ENCODE data around the gene DMD. TPM values are rescaled to one million over a fixed set of nuclear protein-coding genes. Genes with fewer than 3 reads are reported as not detected.
"Not testable (repeated sequence)": the region's sequence is repeated elsewhere in the genome, so short reads cannot be mapped to it uniquely, and the experiment has no call there.

Gene DMD
- total RNA-seq, 2 experiments from 2014 or later = 0.14 to 0.37 TPM

- CTCF ChIA-PET = no interaction called here
- intact Hi-C loops (cut with micrococcal nuclease) = no loop called here
Observed at GRCh38 chrX:31590581-31591114, 1620.7 kb downstream of the DMD start.

GRCh38 chrX:31589503-31589902 lies 1621.8 kb downstream of the DMD start:
- Mint-ChIP-seq H3K36me3 (ENCODE audit: low read depth) (no peaks in the 10 kb centered on the region), H3K27ac (no peak overlapping the region)
- DNase-seq = no peak

More at GRCh38 chrX:31590581-31591114, 1620.7 kb downstream of the DMD start:
- Mint-ChIP-seq H3K4me3 (no peak overlapping the region), H3K27me3 (ENCODE audit: low read depth) (no peaks in the 10 kb centered on the region), H3K27ac (no peak overlapping the region), H3K36me3 (ENCODE audit: low read depth) (no peaks in the 10 kb centered on the region), H3K4me1 (ENCODE audit: low read depth) (no peaks in the 10 kb centered on the region), H3K9me3 (no peaks in the 10 kb centered on the region)
- no peak for DNase-seq

GRCh38 chrX:31588355-31588754 lies 1623.0 kb downstream of the DMD start:
- Mint-ChIP-seq H3K9me3 (no peaks in the 10 kb centered on the region), H3K4me3 (no peak overlapping the region), H3K27ac (no peak overlapping the region), H3K4me1 (ENCODE audit: low read depth) (no peaks in the 10 kb centered on the region), H3K36me3 (ENCODE audit: low read depth) (no peaks in the 10 kb centered on the region), H3K27me3 (ENCODE audit: low read depth) (peaks cover 2% of the 10 kb centered on the region)
- no peak for DNase-seq
- CTCF ChIA-PET = no interaction called here
- intact Hi-C loops (cut with micrococcal nuclease) = no loop called here

More at GRCh38 chrX:31589503-31589902, 1621.8 kb downstream of the DMD start:
- H3K4me1 Mint-ChIP-seq (ENCODE audit: low read depth) = no peaks in the 10 kb centered on the region
- H3K27me3 Mint-ChIP-seq (ENCODE audit: low read depth) = peaks cover 2% of the 10 kb centered on the region
- no peaks in the 10 kb centered on the region for H3K9me3 Mint-ChIP-seq
- intact Hi-C loops (cut with micrococcal nuclease) = no loop called here
- H3K4me3 Mint-ChIP-seq = no peak overlapping the region
- CTCF ChIA-PET = no interaction called here

GRCh38 chrX:31583892-31584291 lies 1627.5 kb downstream of the DMD start:
- DNase-seq; H3K27me3 Mint-ChIP-seq (ENCODE audit: low read depth); H3K4me1 Mint-ChIP-seq (ENCODE audit: low read depth); H3K9me3 Mint-ChIP-seq; H3K4me3 Mint-ChIP-seq; H3K36me3 Mint-ChIP-seq (ENCODE audit: low read depth); H3K27ac Mint-ChIP-seq; intact Hi-C loops (cut with micrococcal nuclease); CTCF ChIA-PET: not testable (repeated sequence)

GRCh38 chrX:31580726-31581125 lies 1630.6 kb downstream of the DMD start:
- Mint-ChIP-seq H3K4me1 (ENCODE audit: low read depth) (no peaks in the 10 kb centered on the region), H3K27me3 (ENCODE audit: low read depth) (peaks cover 2% of the 10 kb centered on the region), H3K4me3 (no peak overlapping the region), H3K9me3 (no peaks in the 10 kb centered on the region), H3K36me3 (ENCODE audit: low read depth) (no peaks in the 10 kb centered on the region), H3K27ac (no peak overlapping the region)
- intact Hi-C loops (cut with micrococcal nuclease) = no loop called here
- CTCF ChIA-PET = no interaction called here
- DNase-seq = no peak

GRCh38 chrX:31580227-31580626 lies 1631.1 kb downstream of the DMD start:
- Mint-ChIP-seq H3K9me3 (no peaks in the 10 kb centered on the region), H3K4me1 (ENCODE audit: low read depth) (no peaks in the 10 kb centered on the region), H3K4me3 (no peak overlapping the region), H3K36me3 (ENCODE audit: low read depth) (no peaks in the 10 kb centered on the region), H3K27ac (no peak overlapping the region), H3K27me3 (ENCODE audit: low read depth) (peaks cover 2% of the 10 kb centered on the region)
- CTCF ChIA-PET = no interaction called here
- intact Hi-C loops (cut with micrococcal nuclease) = no loop called here
- no peak for DNase-seq

- DNase-seq = no peak
- CTCF ChIA-PET = no interaction called here
- Mint-ChIP-seq H3K4me1 (ENCODE audit: low read depth) (no peaks in the 10 kb centered on the region), H3K27ac (no peak overlapping the region), H3K36me3 (ENCODE audit: low read depth) (no peaks in the 10 kb centered on the region), H3K9me3 (no peaks in the 10 kb centered on the region), H3K4me3 (no peak overlapping the region), H3K27me3 (ENCODE audit: low read depth) (no peaks in the 10 kb centered on the region)
- intact Hi-C loops (cut with micrococcal nuclease) = no loop called here
Observed at GRCh38 chrX:31572360-31572759, 1639.0 kb downstream of the DMD start.

DNA sequence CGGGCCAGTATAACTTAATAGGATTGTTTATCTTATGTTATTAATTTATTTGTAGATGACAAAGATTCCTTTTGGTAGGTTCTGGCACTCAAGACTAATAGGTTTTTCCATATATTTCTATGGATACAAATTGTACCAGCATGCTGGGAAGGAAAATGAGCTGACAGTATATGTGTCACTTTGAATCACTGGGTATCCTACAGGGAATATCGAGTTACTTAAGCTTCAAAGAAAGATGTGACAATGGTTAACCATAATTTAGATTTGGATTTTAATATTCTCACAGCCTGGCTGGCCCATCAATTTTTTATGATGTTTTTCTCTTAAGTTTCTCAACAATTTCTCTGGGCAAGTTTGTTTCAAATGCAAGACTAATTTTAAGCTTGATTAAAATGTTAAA lies 1640.7 kb downstream of the DMD start:
- Mint-ChIP-seq H3K4me3 (no peak overlapping the region), H3K36me3 (ENCODE audit: low read depth) (no peaks in the 10 kb centered on the region)
- CTCF ChIA-PET = no interaction called here

DNA sequence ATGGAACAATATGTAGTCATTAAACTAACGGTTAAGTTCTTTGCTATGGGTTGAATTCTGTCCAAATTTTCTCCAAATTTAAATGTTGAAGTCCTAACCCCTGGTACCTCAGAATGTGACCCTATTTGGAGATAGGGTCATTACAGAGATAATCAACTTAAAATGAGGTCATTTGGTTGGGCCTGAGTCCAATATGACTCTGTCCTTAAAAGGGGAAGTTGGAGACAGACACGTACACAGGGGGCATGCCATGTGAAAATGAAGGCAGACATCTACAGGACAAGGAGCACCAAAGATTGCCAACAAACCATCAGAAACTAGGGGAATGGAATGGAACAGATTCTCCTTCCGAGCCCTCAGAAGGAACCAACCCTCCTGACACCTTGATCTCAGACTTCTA lies 1647.6 kb downstream of the DMD start:
- CTCF ChIA-PET = no interaction called here
- no peaks in the 10 kb centered on the region for H3K36me3 Mint-ChIP-seq (ENCODE audit: low read depth)
- H3K27me3 Mint-ChIP-seq (ENCODE audit: low read depth) = no peaks in the 10 kb centered on the region
- peaks cover 3% of the 10 kb centered on the region for H3K9me3 Mint-ChIP-seq
- DNase-seq = no peak
- H3K4me3 Mint-ChIP-seq = no peak overlapping the region
- no peak overlapping the region for H3K27ac Mint-ChIP-seq
- intact Hi-C loops (cut with micrococcal nuclease) = no loop called here
- H3K4me1 Mint-ChIP-seq (ENCODE audit: low read depth) = no peaks in the 10 kb centered on the region

More for the DNA sequence above, 1640.7 kb downstream of the DMD start:
- DNase-seq = no peak
- no peak overlapping the region for H3K27ac Mint-ChIP-seq
- H3K9me3 Mint-ChIP-seq = no peaks in the 10 kb centered on the region
- intact Hi-C loops (cut with micrococcal nuclease) = no loop called here
- no peaks in the 10 kb centered on the region for H3K27me3 Mint-ChIP-seq (ENCODE audit: low read depth)
- no peaks in the 10 kb centered on the region for H3K4me1 Mint-ChIP-seq (ENCODE audit: low read depth)

GRCh38 chrX:31555506-31555905 lies 1655.8 kb downstream of the DMD start:
- Mint-ChIP-seq H3K36me3 (ENCODE audit: low read depth) (no peaks in the 10 kb centered on the region), H3K9me3 (peaks cover 3% of the 10 kb centered on the region), H3K27me3 (ENCODE audit: low read depth) (no peaks in the 10 kb centered on the region), H3K4me3 (no peak overlapping the region), H3K27ac (no peak overlapping the region), H3K4me1 (ENCODE audit: low read depth) (no peaks in the 10 kb centered on the region)
- DNase-seq = no peak
- CTCF ChIA-PET = no interaction called here
- intact Hi-C loops (cut with micrococcal nuclease) = no loop called here

DNA sequence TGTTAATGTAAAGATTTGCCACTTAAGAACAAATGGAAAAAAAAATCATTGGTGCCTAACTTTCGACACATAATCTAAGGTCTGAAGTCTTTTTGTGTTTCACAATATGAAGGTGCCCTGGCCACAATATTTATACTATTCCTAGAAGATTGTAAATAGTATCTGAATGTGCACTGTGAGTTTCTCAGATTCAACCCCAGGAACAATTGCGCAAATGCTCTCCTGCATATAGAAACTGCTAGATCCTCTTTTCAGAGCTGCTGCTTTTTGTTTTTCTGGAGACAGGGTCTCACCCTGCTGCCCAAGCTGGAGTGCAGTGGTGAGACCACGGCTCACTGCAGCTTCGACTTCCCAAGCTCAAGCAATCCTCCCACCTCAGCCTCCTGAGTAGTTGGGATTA lies 1659.4 kb downstream of the DMD start:
- Mint-ChIP-seq H3K36me3 (ENCODE audit: low read depth) (no peaks in the 10 kb centered on the region), H3K27me3 (ENCODE audit: low read depth) (no peaks in the 10 kb centered on the region), H3K4me1 (ENCODE audit: low read depth) (no peaks in the 10 kb centered on the region), H3K4me3 (no peak overlapping the region), H3K27ac (no peak overlapping the region), H3K9me3 (no peaks in the 10 kb centered on the region)
- CTCF ChIA-PET = no interaction called here
- DNase-seq = no peak
- intact Hi-C loops (cut with micrococcal nuclease) = no loop called here

DNA sequence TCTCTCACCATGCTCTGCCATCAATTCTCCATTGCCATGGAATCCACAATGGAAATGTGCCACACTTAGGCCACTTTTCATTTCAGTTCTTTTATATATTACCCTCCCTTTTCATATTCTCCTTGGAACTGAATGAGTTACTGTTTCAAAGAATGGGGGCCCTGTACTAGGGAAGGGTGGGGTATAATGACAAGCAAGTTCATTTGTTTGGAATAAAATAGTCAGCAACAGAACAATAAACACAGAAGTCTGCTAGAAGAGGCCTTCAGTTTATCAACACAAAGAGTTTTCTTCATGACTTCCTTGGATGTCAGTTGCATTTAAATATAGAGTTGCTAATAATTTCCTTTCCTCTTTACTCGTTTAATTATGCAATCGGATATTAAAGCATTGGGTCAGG lies 1661.2 kb downstream of the DMD start:
- no peak overlapping the region for H3K4me3 Mint-ChIP-seq
- no peaks in the 10 kb centered on the region for H3K27me3 Mint-ChIP-seq (ENCODE audit: low read depth)
- intact Hi-C loops (cut with micrococcal nuclease) = no loop called here
- no peaks in the 10 kb centered on the region for H3K4me1 Mint-ChIP-seq (ENCODE audit: low read depth)
- CTCF ChIA-PET = no interaction called here
- H3K36me3 Mint-ChIP-seq (ENCODE audit: low read depth) = no peaks in the 10 kb centered on the region
- no peak overlapping the region for H3K27ac Mint-ChIP-seq
- no peak for DNase-seq
- H3K9me3 Mint-ChIP-seq = no peaks in the 10 kb centered on the region

DNA sequence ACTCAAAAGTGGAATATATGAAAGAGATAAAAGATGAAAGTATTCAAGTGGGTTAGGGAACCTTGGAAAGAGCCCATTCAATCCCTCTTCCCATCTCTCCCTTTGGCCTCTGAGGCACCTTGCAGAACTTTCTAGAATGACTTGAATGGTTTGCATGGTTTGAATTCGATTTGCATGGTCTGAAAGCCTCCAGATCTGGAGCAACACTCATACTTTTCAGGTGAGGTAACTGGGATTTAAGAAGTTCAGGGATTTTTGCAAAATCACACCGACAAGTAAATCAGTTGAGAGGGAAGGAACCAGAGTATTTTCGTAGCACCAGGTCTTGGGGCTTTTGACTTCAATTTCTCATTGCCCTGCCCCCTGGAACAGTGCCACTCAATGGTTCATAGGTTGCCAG lies 1663.5 kb downstream of the DMD start:
- Mint-ChIP-seq H3K27me3 (ENCODE audit: low read depth) (no peaks in the 10 kb centered on the region), H3K4me3 (no peak overlapping the region), H3K4me1 (ENCODE audit: low read depth) (no peaks in the 10 kb centered on the region), H3K36me3 (ENCODE audit: low read depth) (no peaks in the 10 kb centered on the region), H3K27ac (no peak overlapping the region), H3K9me3 (no peaks in the 10 kb centered on the region)
- no peak for DNase-seq
- CTCF ChIA-PET = no interaction called here
- intact Hi-C loops (cut with micrococcal nuclease) = no loop called here

DNA sequence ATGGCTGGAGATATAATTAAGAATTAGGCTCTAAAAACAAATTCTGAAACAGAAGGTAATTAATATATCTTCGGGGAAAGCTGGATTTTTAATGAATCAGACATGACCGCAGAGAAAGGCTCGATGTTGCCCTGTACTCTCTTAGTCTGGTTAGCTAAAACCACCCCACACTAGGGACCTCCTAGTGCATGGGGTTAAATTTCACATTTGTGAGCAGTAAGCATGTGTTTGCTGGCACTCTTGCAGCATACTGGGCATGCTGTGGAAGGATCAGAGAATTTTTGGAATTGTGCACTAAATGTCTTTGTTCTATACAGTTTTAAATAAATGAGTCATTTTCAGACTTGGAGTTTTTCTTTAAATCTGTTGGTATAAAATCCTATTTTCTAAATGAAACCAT lies 1663.9 kb downstream of the DMD start:
- no peak overlapping the region for H3K27ac Mint-ChIP-seq
- CTCF ChIA-PET = no interaction called here
- no peaks in the 10 kb centered on the region for H3K27me3 Mint-ChIP-seq (ENCODE audit: low read depth)
- H3K36me3 Mint-ChIP-seq (ENCODE audit: low read depth) = no peaks in the 10 kb centered on the region
- DNase-seq = no peak
- intact Hi-C loops (cut with micrococcal nuclease) = no loop called here
- H3K4me1 Mint-ChIP-seq (ENCODE audit: low read depth) = no peaks in the 10 kb centered on the region
- H3K9me3 Mint-ChIP-seq = no peaks in the 10 kb centered on the region
- no peak overlapping the region for H3K4me3 Mint-ChIP-seq
